Liver (tissue), 9 donors: Measurements from ENCODE around the gene CITED2. TPM values are rescaled to one million over a fixed set of nuclear protein-coding genes. Genes with fewer than 3 reads are reported as not detected.

Experiments
- DNase-seq: peaks from one replicate; pipeline ENCODE4 v3.0.0-alpha.2; 2017; ENCODE audit warnings: low spot score
- H3K27ac ChIP-seq, 2 donors: one replicate each; pipeline ENCODE4 v1.7.0; 2013; ENCODE audit warnings: inconsistent platforms in 2 of 2, low read length in 2 of 2, control low read depth in 1 of 2, low read depth in 1 of 2, mild to moderate bottlenecking in 1 of 2
- H3K27me3 ChIP-seq, 4 donors: one replicate each; pipeline versions ENCODE4 v1.6.1 to v1.7.0; 2013; ENCODE audit warnings: low read length in 3 of 4, inconsistent platforms in 1 of 4, mild to moderate bottlenecking in 1 of 4, moderate library complexity in 1 of 4; ENCODE audit not compliant: control insufficient read depth in 4 of 4, insufficient read depth in 4 of 4
- H3K36me3 ChIP-seq, 4 donors: one replicate each; pipeline versions ENCODE4 v1.6.1 to v1.7.0; 2013; ENCODE audit warnings: low read length in 3 of 4, mild to moderate bottlenecking in 3 of 4, low read depth in 1 of 4, moderate library complexity in 1 of 4; ENCODE audit not compliant: control insufficient read depth in 4 of 4, insufficient read depth in 3 of 4
- H3K4me1 ChIP-seq, 4 donors: one replicate each; pipeline versions ENCODE4 v1.6.1 to v1.7.0; 2013; ENCODE audit warnings: low read length in 3 of 4, mild to moderate bottlenecking in 3 of 4, moderate library complexity in 1 of 4; ENCODE audit not compliant: control insufficient read depth in 4 of 4, insufficient read depth in 4 of 4
- H3K4me3 ChIP-seq, 3 donors: one replicate each; pipeline versions ENCODE4 v1.6.1 to v1.7.0; 2013; ENCODE audit warnings: low read length in 3 of 3, control low read depth in 1 of 3, low read depth in 1 of 3, mild to moderate bottlenecking in 1 of 3
- H3K9ac ChIP-seq, 2 donors: one replicate each; pipeline ENCODE4 v1.7.0; 2013; ENCODE audit warnings: low read length in 2 of 2, mild to moderate bottlenecking in 2 of 2, moderate library complexity in 2 of 2, control low read depth in 1 of 2, low read depth in 1 of 2
- H3K9me3 ChIP-seq, 4 donors: one replicate each; pipeline versions ENCODE4 v1.6.1 to v1.7.0; 2013; ENCODE audit warnings: low read length in 3 of 4; ENCODE audit not compliant: control insufficient read depth in 4 of 4
- EGR1 ChIP-seq, 2 donors: IDR thresholded peaks; 2 replicates each; pipeline ENCODE4 v1.6.1; 2016 to 2018; ENCODE audit warnings: antibody characterized with exemption in 2 of 2, low read depth in 2 of 2
- FOXA1 ChIP-seq: IDR thresholded peaks from 2 replicates; pipeline ENCODE4 v1.6.1; 2016; ENCODE audit warnings: antibody characterized with exemption
- FOXA2 ChIP-seq: IDR thresholded peaks from 2 replicates; pipeline ENCODE4 v1.6.1; 2016; ENCODE audit warnings: antibody characterized with exemption
- HNF4G ChIP-seq: IDR thresholded peaks from 2 replicates; pipeline ENCODE4 v1.6.1; 2016; ENCODE audit warnings: antibody characterized with exemption
- JUND ChIP-seq, 2 donors: IDR thresholded peaks; 2 replicates each; pipeline ENCODE4 v1.6.1; 2016; ENCODE audit warnings: antibody characterized with exemption in 2 of 2
- NR2F2 ChIP-seq: IDR thresholded peaks from 2 replicates; pipeline ENCODE4 v1.6.1; 2016; ENCODE audit warnings: antibody characterized with exemption
- RAD21 ChIP-seq, 2 donors: IDR thresholded peaks; 2 replicates each; pipeline ENCODE4 v1.6.1; 2016; ENCODE audit warnings: antibody characterized with exemption in 2 of 2, mild to moderate bottlenecking in 2 of 2
- RXRA ChIP-seq, 2 donors: IDR thresholded peaks; 2 replicates each; pipeline ENCODE4 v1.6.1; 2017 to 2018; ENCODE audit warnings: antibody characterized with exemption in 2 of 2, mild to moderate bottlenecking in 1 of 2
- SP1 ChIP-seq: IDR thresholded peaks from 2 replicates; pipeline ENCODE4 v1.6.1; 2018; ENCODE audit warnings: antibody characterized with exemption, mild to moderate bottlenecking
- YY1 ChIP-seq: IDR thresholded peaks from 2 replicates; pipeline ENCODE4 v1.6.1; 2016; ENCODE audit warnings: antibody characterized with exemption, mild to moderate bottlenecking
- WGBS: extraction: QIAGEN DNeasy Blood & Tissue Kit; methylation state at CpG from one replicate; pipeline ENCODE4 v1.1.7; 2013; 5-methylcytosine and 5-hydroxymethylcytosine counted together
- polyA plus RNA-seq, 2 donors: library from polyadenylated mRNA; stranded (reverse) in 1 of 2; unstranded in 1 of 2; fragments of 200-250 nt in 1 of 2; fragments of >200 nt in 1 of 2; fragmentation: Nextera tagmentation in 1 of 2; extraction: Ambion mirVana in 1 of 2; gene quantifications; one replicate each; pipeline versions ENCODE4 v1.2.1 to v1.2.3, GENCODE V29; 2013 to 2015
- total RNA-seq, 2 donors: library from RNA; depleted of rRNA; stranded (reverse); fragments of >200 nt; gene quantifications; one replicate each; pipeline ENCODE4 v1.2.3, GENCODE V29; 2014
- TF ChIP-seq, protein P1 (sequence below): fragments of 150-350 bp; IDR thresholded peaks from 2 replicates; pipeline ENCODE4 v1.5.1; 2017; ENCODE audit warnings: improper control_type of control experiment, low read depth, low read length; ENCODE audit not compliant: missing input control
- TF ChIP-seq, protein P2 (sequence below): IDR thresholded peaks from 2 replicates; pipeline ENCODE4 v1.6.1; 2016; ENCODE audit warnings: antibody characterized with exemption
- TF ChIP-seq, protein P3 (sequence below): IDR thresholded peaks from 2 replicates; pipeline ENCODE4 v1.6.1; 2016; ENCODE audit warnings: antibody characterized with exemption
- TF ChIP-seq, protein P4 (sequence below): IDR thresholded peaks from 2 replicates; pipeline ENCODE4 v1.6.1; 2016; ENCODE audit warnings: antibody characterized with exemption
- donor health status: healthy.
- donor health status: healthy.
- donor health status: healthy.
- donor health status: healthy.
- donor health status: healthy.

Gene CITED2
- total and polyA plus RNA-seq, 4 donors, result 9.9 to 57.1 (median 22.5) TPM

DNA sequence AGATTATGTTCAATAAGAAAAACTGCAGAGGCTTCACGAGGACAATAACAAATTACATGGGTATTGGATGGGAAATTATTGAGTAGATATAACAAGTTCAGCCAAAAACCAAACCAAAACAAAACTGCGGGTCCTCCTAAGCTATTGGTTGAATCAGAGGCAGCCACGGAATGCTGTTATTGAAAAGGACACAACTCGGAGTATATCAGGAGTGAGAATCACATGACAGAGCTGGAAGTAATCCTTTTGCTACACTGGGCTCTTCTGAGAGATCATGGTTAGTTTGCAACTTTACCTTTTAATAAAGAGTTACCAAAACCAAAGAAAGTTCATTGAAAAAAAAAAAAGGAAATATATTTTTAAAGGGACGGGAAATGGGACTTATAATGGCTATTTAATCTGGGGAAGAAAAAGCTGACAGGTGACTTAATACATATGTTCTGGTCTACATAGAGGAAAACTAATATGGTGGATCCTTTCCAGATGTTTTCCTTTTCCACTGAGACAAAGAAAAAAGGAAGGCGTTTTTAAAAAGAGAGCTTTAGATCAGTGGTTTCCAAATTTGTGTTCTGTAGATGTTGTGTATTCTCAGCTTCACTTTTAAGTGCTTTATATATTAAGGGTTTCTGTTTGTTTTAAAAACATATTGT, 6.9 kb upstream of the CITED2 start:
- TF ChIP-seq EGR1 (IDR thresholded peaks at IDR 0.05; ENCODE audit: low read depth in 2 of 2) (no peak), FOXA2 (no peak), SP1 (no peak), JUND (IDR thresholded peaks at IDR 0.05) (no peak), NR2F2 (no peak), YY1 (no peak), HNF4G (no peak), RXRA (IDR thresholded peaks at IDR 0.05) (no peak)
- TF ChIP-seq, protein P1, sequence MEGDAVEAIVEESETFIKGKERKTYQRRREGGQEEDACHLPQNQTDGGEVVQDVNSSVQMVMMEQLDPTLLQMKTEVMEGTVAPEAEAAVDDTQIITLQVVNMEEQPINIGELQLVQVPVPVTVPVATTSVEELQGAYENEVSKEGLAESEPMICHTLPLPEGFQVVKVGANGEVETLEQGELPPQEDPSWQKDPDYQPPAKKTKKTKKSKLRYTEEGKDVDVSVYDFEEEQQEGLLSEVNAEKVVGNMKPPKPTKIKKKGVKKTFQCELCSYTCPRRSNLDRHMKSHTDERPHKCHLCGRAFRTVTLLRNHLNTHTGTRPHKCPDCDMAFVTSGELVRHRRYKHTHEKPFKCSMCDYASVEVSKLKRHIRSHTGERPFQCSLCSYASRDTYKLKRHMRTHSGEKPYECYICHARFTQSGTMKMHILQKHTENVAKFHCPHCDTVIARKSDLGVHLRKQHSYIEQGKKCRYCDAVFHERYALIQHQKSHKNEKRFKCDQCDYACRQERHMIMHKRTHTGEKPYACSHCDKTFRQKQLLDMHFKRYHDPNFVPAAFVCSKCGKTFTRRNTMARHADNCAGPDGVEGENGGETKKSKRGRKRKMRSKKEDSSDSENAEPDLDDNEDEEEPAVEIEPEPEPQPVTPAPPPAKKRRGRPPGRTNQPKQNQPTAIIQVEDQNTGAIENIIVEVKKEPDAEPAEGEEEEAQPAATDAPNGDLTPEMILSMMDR, result no peak
- TF ChIP-seq, protein P2, sequence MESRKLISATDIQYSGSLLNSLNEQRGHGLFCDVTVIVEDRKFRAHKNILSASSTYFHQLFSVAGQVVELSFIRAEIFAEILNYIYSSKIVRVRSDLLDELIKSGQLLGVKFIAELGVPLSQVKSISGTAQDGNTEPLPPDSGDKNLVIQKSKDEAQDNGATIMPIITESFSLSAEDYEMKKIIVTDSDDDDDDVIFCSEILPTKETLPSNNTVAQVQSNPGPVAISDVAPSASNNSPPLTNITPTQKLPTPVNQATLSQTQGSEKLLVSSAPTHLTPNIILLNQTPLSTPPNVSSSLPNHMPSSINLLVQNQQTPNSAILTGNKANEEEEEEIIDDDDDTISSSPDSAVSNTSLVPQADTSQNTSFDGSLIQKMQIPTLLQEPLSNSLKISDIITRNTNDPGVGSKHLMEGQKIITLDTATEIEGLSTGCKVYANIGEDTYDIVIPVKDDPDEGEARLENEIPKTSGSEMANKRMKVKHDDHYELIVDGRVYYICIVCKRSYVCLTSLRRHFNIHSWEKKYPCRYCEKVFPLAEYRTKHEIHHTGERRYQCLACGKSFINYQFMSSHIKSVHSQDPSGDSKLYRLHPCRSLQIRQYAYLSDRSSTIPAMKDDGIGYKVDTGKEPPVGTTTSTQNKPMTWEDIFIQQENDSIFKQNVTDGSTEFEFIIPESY, result no peak
- TF ChIP-seq, protein P3, sequence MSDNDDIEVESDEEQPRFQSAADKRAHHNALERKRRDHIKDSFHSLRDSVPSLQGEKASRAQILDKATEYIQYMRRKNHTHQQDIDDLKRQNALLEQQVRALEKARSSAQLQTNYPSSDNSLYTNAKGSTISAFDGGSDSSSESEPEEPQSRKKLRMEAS, result no peak
- TF ChIP-seq, protein P4, sequence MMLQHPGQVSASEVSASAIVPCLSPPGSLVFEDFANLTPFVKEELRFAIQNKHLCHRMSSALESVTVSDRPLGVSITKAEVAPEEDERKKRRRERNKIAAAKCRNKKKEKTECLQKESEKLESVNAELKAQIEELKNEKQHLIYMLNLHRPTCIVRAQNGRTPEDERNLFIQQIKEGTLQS, result no peak
- H3K9ac ChIP-seq, result no peak overlapping the region
- DNase-seq, result no peak
- no peak overlapping the region for H3K4me3 ChIP-seq
- H3K27ac ChIP-seq, result no peak overlapping the region
- peaks cover 3 to 11% (median 6%) of the 10 kb centered on the region in 4 donors for H3K4me1 ChIP-seq
- no peaks in the 10 kb centered on the region for H3K9me3 ChIP-seq
- H3K36me3 ChIP-seq, result no peaks in the 10 kb centered on the region
- 85% methylated on average over 6 of the region's 6 CpGs for WGBS
- H3K27me3 ChIP-seq, result no peaks in the 10 kb centered on the region

DNA sequence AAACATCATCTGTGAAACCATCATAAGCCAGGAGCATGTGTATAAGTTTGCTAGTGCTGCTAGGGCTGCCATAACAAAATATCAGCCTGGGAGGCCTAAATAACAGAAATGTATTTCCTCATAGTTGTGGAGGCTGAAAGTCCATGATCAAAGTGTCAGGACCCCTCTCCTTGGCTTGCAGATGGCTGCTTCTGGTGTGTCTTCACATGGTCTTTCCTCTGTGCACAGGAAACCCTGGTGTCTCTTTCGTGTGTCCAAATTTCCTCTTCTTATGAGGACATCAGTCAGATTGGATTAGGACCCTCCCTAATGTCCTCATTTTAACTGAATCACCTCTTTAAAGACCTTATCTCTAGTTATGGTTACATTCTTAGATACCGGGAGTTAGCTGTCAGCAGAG, 6.2 kb upstream of the CITED2 start:
- H3K36me3 ChIP-seq, result no peaks in the 10 kb centered on the region
- no peak overlapping the region for H3K4me3 ChIP-seq
- WGBS, result 82% methylated on average over 2 of the region's 2 CpGs
- no peak for DNase-seq
- TF ChIP-seq FOXA1 (no peak), YY1 (no peak), NR2F2 (no peak), RAD21 (IDR thresholded peaks at IDR 0.05) (no peak)
- TF ChIP-seq, protein P3, result no peak
- TF ChIP-seq, protein P2, result no peak
- no peak overlapping the region for H3K27ac ChIP-seq
- no peaks in the 10 kb centered on the region for H3K27me3 ChIP-seq
- H3K4me1 ChIP-seq, result peaks cover 3 to 13% (median 10%) of the 10 kb centered on the region in 4 donors
- H3K9ac ChIP-seq, result no peak overlapping the region
- no peaks in the 10 kb centered on the region for H3K9me3 ChIP-seq
